GM18508 (cell line): ENCODE results near the gene RAB27A.
A peak's percentile ranks its signal among the peaks of the same experiment; 100 is the strongest.
"Not testable (repeated sequence)": the region's sequence is repeated elsewhere in the genome, so short reads cannot be mapped to it uniquely, and the experiment has no call there.

Experiments
- ATAC-seq: cut with Tn5 transposase; IDR thresholded peaks from one replicate; pipeline ENCODE4 v1.9.1; 2021; ENCODE audit warnings: moderate number of reproducible peaks; ENCODE audit not compliant: insufficient read depth, unreplicated experiment

Gene RAB27A

GRCh38 chr15:55282284-55282833 is 7.3 kb downstream of the RAB27A start:
- ATAC-seq, result no peak

- ATAC-seq, result no peak
These were observed 7.9 kb downstream of the RAB27A start for GRCh38 chr15:55281517-55282228.

GRCh38 chr15:55280589-55280988 is 9.0 kb downstream of the RAB27A start:
- not testable (repeated sequence) for ATAC-seq

DNA sequence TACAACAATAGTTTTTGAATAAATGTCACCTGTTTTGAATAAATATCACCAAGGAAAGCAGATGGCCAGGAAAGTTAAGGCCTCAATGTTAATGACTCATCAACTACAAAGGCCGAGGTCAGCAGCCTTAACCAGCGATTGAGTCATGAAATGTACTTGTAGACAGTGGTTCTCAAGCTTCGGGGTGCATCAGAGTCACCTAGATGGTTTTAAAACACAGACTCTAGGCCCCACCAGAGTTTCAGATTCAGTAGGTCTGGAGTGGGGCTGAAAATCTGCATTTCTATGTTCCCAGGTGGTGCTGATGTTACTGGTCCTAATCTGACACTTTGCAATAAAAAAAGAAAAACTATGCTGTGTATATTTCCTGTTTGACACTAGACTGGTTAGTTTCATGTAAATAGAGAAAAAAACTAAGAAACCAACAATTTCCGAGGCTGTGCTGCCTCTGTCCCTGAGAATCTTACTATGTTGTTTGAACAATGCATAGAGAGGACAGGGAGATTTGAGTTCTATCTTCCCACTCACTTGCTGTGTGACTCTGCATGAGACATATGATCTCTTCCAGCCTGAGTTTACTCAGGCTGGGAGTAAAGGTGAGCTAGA is 9.8 kb downstream of the RAB27A start:
- peak; percentile 65 for ATAC-seq

GRCh38 chr15:55279100-55279745 is 10.4 kb downstream of the RAB27A start:
- ATAC-seq, result no peak

- no peak for ATAC-seq
These were observed 11.9 kb downstream of the RAB27A start for GRCh38 chr15:55277715-55278114.

GRCh38 chr15:55277116-55277564 is 12.5 kb downstream of the RAB27A start:
- peak; percentile 51 for ATAC-seq

- no peak for ATAC-seq
These were observed 13.3 kb downstream of the RAB27A start for GRCh38 chr15:55276324-55276723.

- ATAC-seq, result no peak
These were observed 19.3 kb downstream of the RAB27A start for GRCh38 chr15:55270291-55270690.

- no peak for ATAC-seq
These were observed 21.4 kb downstream of the RAB27A start for GRCh38 chr15:55268176-55268695.

- peak; percentile 88 for ATAC-seq
These were observed 22.0 kb downstream of the RAB27A start for GRCh38 chr15:55267401-55268175.

DNA sequence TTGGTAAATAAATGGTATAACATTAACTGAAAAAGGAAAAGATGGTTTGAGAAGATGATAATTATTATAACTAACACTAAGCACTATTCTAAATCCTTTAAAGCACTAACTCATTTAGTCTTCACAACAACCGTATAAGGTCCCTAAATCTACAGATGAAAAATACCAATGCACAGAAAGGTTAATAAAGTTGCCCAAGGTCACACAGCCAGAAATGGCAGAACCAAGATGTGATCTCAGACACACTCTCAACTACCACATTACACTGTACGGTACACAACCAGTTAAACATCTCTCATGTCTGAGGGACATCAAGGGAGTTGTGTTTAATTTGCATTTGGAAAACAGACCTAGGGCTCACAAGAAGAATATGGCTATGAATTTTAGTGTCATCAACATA is 23.1 kb downstream of the RAB27A start:
- no peak for ATAC-seq

GRCh38 chr15:55260562-55261131 is 29.0 kb downstream of the RAB27A start:
- no peak for ATAC-seq

DNA sequence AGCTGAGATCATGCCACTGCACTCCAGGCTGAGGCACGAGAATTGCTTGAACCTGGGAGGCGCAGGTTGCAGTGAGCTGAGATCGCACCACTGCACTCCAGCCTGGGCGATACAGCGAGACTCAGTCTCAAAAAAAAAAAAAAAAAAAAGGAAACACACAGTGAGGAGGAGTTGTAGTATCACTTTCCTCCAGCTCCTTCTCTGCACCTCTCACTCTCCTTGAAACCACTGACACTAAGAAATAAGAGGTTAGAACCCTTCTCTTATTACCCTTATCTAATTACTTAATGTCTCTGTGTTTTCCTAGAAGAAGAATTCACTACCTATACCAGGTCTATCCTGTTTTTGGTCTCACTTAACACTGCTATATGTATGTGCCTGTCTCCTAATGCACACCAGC is 31.7 kb downstream of the RAB27A start:
- no peak for ATAC-seq

GRCh38 chr15:55257012-55257670 is 32.5 kb downstream of the RAB27A start:
- ATAC-seq, result no peak

- no peak for ATAC-seq
These were observed 33.2 kb downstream of the RAB27A start for GRCh38 chr15:55256281-55257011.

DNA sequence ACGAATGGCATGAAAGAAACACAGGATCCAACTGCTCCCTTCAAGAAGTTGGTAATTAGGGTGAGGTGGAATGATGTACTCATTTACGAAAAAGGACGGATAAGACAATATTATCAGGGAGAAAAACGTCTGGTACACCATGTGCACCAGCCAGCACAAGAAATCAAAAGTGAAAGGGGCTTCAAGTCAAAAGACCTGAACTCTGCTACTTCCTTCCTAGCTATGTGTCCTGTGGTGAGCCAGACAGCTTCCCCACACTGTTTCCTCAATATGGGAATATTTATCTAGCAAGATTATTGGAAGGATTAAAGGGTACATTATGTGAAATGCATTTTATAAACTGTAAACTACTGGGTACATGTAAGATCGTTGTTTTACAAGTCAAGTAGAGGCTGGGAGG is 33.9 kb downstream of the RAB27A start:
- no peak for ATAC-seq

DNA sequence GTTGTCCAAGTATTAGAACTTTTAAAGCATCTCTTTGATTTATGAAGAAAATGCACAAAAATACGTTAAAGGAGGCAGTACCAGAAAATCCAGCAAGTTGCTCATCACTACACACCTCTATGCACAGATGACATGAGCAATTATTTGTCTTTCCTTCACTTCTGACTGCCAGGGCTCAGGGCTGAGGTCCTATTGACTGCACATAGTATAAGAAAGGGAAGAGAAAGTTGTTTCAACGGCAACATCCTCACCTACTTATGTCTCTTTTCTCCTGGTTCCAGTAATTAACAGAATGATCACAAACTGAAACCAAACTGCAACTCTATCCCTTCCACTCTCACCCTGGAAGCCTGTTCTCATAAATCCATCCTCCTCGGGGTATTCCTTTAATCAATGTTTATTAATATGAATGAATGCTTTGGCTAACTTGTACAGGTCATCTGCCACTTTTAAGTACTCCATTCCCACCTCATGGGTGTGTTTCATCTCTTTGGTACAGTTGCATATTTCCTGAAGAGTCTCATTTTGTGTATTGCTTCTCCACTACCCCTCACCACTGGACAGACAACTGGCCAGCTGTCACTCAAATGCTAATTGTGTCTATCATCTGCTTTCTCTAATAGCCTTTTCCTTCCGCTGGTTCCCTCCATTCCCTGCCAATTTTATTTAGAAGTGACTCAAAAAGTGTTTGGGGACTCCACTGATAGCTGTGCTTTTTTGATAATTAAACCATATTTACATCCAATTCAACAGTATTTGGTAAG is 34.5 kb downstream of the RAB27A start:
- ATAC-seq, result peak; percentile 34
